ENCODE data around the gene SNRPA.
"Not testable (repeated sequence)": the region's sequence is repeated elsewhere in the genome, so short reads cannot be mapped to it uniquely, and the experiment has no call there.

Gene SNRPA

GRCh38 chr19:40771101-40771862 is 20.3 kb downstream of the SNRPA start:
- not testable (repeated sequence) for H3K4me3 ChIP-seq (ENCODE audit: low read depth, low read length); DNase-seq (ENCODE audit: low read depth)

GRCh38 chr19:40774916-40775631 is 24.1 kb downstream of the SNRPA start, which contains the start of gene MIA:
Gene MIA (plus strand): TSS chr19:40775521. CDS start chr19:40775543, 22 bp downstream.
- H3K4me3 ChIP-seq (ENCODE audit: low read depth, low read length) = no peak within 1 kb of the TSS
- no peak for DNase-seq (ENCODE audit: low read depth)

- H3K4me3 ChIP-seq (ENCODE audit: low read depth, low read length) = no peak overlapping the region
- no peak for DNase-seq (ENCODE audit: low read depth)
Observed at GRCh38 chr19:40775632-40776022, 24.6 kb downstream of the SNRPA start.

- no peak for DNase-seq (ENCODE audit: low read depth)
- no peak overlapping the region for H3K4me3 ChIP-seq (ENCODE audit: low read depth, low read length)
Observed at GRCh38 chr19:40776364-40776763, 25.4 kb downstream of the SNRPA start.

GRCh38 chr19:40776932-40777644 is 26.1 kb downstream of the SNRPA start:
- peak; percentile 64 for DNase-seq (ENCODE audit: low read depth)
- H3K4me3 ChIP-seq (ENCODE audit: low read depth, low read length) = peak overlapping the region; percentile 72

GRCh38 chr19:40777645-40777936 is 26.6 kb downstream of the SNRPA start:
- DNase-seq (ENCODE audit: low read depth) = no peak

GRCh38 chr19:40777937-40778705 is 27.1 kb downstream of the SNRPA start, which contains the start of gene RAB4B:
Gene RAB4B (plus strand): TSS chr19:40778247. CDS start chr19:40778376, 129 bp downstream.
- peak within 1 kb of the TSS; percentile 72 for H3K4me3 ChIP-seq (ENCODE audit: low read depth, low read length)

More at GRCh38 chr19:40777645-40777936, 26.6 kb downstream of the SNRPA start:
- peak overlapping the region; percentile 72 for H3K4me3 ChIP-seq (ENCODE audit: low read depth, low read length)

GRCh38 chr19:40778706-40779284 is 27.8 kb downstream of the SNRPA start:
- DNase-seq (ENCODE audit: low read depth) = no peak
- peak overlapping the region; percentile 72 for H3K4me3 ChIP-seq (ENCODE audit: low read depth, low read length)

More at GRCh38 chr19:40777937-40778705, 27.1 kb downstream of the SNRPA start, which contains the start of gene RAB4B:
- peak; percentile 99 for DNase-seq (ENCODE audit: low read depth)

- no peak for DNase-seq (ENCODE audit: low read depth)
- no peak overlapping the region for H3K4me3 ChIP-seq (ENCODE audit: low read depth, low read length)
Observed at GRCh38 chr19:40780582-40780981, 29.6 kb downstream of the SNRPA start.

GRCh38 chr19:40781140-40781539 is 30.1 kb downstream of the SNRPA start:
- no peak overlapping the region for H3K4me3 ChIP-seq (ENCODE audit: low read depth, low read length)

GRCh38 chr19:40783711-40784110 is 32.7 kb downstream of the SNRPA start:
- no peak overlapping the region for H3K4me3 ChIP-seq (ENCODE audit: low read depth, low read length)
- DNase-seq (ENCODE audit: low read depth) = no peak

More at GRCh38 chr19:40781140-40781539, 30.1 kb downstream of the SNRPA start:
- no peak for DNase-seq (ENCODE audit: low read depth)

- H3K4me3 ChIP-seq (ENCODE audit: low read depth, low read length); DNase-seq (ENCODE audit: low read depth): not testable (repeated sequence)
Observed at GRCh38 chr19:40784146-40784545, 33.1 kb downstream of the SNRPA start.

GRCh38 chr19:40785526-40785925 is 34.5 kb downstream of the SNRPA start:
- DNase-seq (ENCODE audit: low read depth) = no peak
- no peak overlapping the region for H3K4me3 ChIP-seq (ENCODE audit: low read depth, low read length)

- DNase-seq (ENCODE audit: low read depth) = no peak
- no peak overlapping the region for H3K4me3 ChIP-seq (ENCODE audit: low read depth, low read length)
Observed at GRCh38 chr19:40786060-40787037, 35.3 kb downstream of the SNRPA start.

- no peak overlapping the region for H3K4me3 ChIP-seq (ENCODE audit: low read depth, low read length)
- no peak for DNase-seq (ENCODE audit: low read depth)
Observed at GRCh38 chr19:40791349-40791748, 40.3 kb downstream of the SNRPA start.

GRCh38 chr19:40791996-40792395 is 41.0 kb downstream of the SNRPA start:
- H3K4me3 ChIP-seq (ENCODE audit: low read depth, low read length) = no peak overlapping the region

GRCh38 chr19:40797166-40797962 is 46.4 kb downstream of the SNRPA start:
- H3K4me3 ChIP-seq (ENCODE audit: low read depth, low read length) = no peak overlapping the region
- DNase-seq (ENCODE audit: low read depth) = no peak

More at GRCh38 chr19:40791996-40792395, 41.0 kb downstream of the SNRPA start:
- no peak for DNase-seq (ENCODE audit: low read depth)
